Upper lobe of right lung (tissue), 1 donor: ENCODE measurements around the gene AKT1. TPM values are rescaled to one million over a fixed set of nuclear protein-coding genes. Genes with fewer than 3 reads are reported as not detected.

Source experiments
- ATAC-seq: fragments of 200-7000 bp; cut with Tn5 transposase; one replicate; pipeline ENCODE4 v1.9.1; 2020; ENCODE audit warnings: mild to moderate bottlenecking, moderate library complexity
- DNase-seq: peaks from one replicate; pipeline ENCODE4 v3.0.0-alpha.2; 2020
- H3K27ac ChIP-seq: fragments of 200-600 bp; one replicate; pipeline ENCODE4 v1.8.0; 2022
- H3K27me3 ChIP-seq: fragments of 200-600 bp; one replicate; pipeline ENCODE4 v1.8.0; 2022; ENCODE audit warnings: mild to moderate bottlenecking
- H3K36me3 ChIP-seq: fragments of 200-600 bp; one replicate; pipeline ENCODE4 v1.8.0; 2022
- H3K4me1 ChIP-seq: fragments of 200-600 bp; one replicate; pipeline ENCODE4 v1.8.0; 2022
- H3K4me3 ChIP-seq: fragments of 200-600 bp; one replicate; pipeline ENCODE4 v1.8.0; 2022; ENCODE audit warnings: mild to moderate bottlenecking
- H3K9me3 ChIP-seq: fragments of 200-600 bp; one replicate; pipeline ENCODE4 v1.8.0; 2022
- intact Hi-C: fragments of 100-400 bp; cut with DNase I; formaldehyde crosslinking; loops from one replicate; pipeline ENCODE4 v1.11.0; 2022
- total RNA-seq: library from RNA; stranded (reverse); fragmentation: NEBNext Ultra II Directional; extraction: Animal tissue kit (Norgen Biotek cat#: 25700); gene quantifications from one replicate; pipeline ENCODE4 v1.2.1, GENCODE V29; 2021
- TF ChIP-seq, protein P1 (sequence below): fragments of 200-600 bp; IDR thresholded peaks from one replicate; pipeline ENCODE4 v1.8.0; 2022; ENCODE audit warnings: antibody characterized with exemption
- donor health status: DM: no; HTN: yes; CAD: no; lungs with severe emphysema.

Gene AKT1
- total RNA-seq, 1 donor from 2014 or later, result 174 TPM

DNA sequence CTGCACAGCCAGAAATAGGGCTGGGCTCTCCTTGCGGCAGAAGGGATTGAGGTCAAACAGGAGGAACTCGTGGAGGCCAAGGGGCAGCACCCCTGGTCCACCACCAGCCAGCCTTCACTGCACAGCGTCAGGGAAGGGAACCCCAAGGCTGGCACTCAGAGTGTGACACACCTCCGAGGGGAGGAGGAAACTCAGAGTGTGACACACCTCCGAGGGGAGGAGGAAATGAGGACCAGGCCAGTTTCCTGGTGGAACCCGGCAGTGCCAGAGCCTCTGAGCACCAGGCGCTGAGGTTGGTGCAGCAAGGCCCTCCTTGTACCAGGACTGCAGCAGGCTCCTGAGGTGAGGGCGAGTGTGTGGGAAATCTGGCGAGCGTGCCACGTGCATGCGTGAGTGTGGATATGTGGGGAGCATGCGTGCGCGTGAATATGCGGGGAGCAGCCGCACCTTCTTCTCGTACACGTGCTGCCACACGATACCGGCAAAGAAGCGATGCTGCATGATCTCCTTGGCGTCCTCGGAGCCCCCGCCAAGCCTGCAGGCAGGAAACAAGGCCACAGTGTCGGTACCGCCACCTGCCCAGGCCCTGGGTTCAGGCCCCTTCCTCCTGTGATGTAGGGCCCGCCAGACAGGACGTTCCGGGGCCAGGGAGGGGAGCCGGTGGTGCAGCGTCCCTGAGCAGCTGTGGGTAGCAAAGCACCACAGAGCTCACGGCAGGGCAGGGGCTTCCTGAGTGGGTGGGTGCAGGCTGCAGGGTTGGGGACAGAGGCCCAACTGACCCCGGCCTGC lies 23.4 kb downstream of the AKT1 start:
- no peak for ATAC-seq
- H3K4me1 ChIP-seq, result peaks cover 12% of the 10 kb centered on the region
- no peaks in the 10 kb centered on the region for H3K27me3 ChIP-seq
- H3K36me3 ChIP-seq, result peaks cover 56% of the 10 kb centered on the region
- TF ChIP-seq, protein P1, sequence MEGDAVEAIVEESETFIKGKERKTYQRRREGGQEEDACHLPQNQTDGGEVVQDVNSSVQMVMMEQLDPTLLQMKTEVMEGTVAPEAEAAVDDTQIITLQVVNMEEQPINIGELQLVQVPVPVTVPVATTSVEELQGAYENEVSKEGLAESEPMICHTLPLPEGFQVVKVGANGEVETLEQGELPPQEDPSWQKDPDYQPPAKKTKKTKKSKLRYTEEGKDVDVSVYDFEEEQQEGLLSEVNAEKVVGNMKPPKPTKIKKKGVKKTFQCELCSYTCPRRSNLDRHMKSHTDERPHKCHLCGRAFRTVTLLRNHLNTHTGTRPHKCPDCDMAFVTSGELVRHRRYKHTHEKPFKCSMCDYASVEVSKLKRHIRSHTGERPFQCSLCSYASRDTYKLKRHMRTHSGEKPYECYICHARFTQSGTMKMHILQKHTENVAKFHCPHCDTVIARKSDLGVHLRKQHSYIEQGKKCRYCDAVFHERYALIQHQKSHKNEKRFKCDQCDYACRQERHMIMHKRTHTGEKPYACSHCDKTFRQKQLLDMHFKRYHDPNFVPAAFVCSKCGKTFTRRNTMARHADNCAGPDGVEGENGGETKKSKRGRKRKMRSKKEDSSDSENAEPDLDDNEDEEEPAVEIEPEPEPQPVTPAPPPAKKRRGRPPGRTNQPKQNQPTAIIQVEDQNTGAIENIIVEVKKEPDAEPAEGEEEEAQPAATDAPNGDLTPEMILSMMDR, result no peak
- no peak overlapping the region for H3K4me3 ChIP-seq
- intact Hi-C loops, result no loop called here
- H3K9me3 ChIP-seq, result no peaks in the 10 kb centered on the region
- no peak for DNase-seq
- H3K27ac ChIP-seq, result no peak overlapping the region

DNA sequence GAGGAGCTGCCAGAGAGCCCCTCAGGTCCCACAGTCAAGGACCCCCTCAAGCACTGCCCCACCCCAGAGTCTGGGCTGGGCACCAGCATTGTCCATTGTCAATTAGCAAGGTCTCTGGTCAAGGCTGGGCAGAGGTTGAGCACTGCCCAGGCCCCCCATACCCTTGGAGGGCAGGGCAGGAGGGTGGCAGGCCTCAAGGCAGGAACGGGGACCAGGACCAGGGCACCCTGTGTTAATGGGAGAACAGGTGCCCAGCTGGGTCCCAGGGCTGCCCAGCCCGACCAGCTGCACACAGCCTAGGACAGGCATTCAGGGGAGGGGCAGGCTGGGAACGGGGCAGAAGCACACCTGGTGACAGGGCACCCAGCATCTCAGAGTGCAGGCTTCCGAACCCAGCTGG lies 24.2 kb downstream of the AKT1 start:
- H3K4me1 ChIP-seq, result peaks cover 12% of the 10 kb centered on the region
- DNase-seq (no peak), ATAC-seq (no peak)

DNA sequence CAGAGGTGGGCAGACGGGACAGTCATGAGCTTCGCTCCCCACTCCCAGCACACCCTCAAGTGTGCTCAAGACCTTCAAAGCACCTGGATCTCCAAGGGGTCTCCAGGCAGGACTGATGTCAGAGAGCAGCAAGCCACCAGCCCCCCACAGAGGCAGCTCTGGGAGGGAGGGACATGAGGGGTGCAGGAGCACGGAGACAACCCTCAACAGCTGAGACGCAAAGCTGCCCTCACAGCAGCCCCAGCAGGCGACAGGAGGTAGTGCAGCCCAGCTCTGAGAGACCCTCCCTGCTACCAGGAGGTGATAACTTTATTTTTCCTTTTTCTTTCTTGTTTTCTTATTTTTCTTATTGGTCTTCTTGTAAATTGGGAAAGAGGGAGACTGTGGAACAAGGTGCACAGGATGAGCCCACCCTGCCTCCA lies 24.7 kb downstream of the AKT1 start:
- Histone ChIP-seq H3K27ac (no peak overlapping the region), H3K9me3 (no peaks in the 10 kb centered on the region), H3K4me3 (no peak overlapping the region), H3K36me3 (peaks cover 52% of the 10 kb centered on the region), H3K4me1 (peaks cover 12% of the 10 kb centered on the region), H3K27me3 (no peaks in the 10 kb centered on the region)
- ATAC-seq (no peak), DNase-seq (no peak)
- intact Hi-C loops, result no loop called here
- TF ChIP-seq, protein P1, result peak; percentile 51

More for the DNA sequence above, 24.2 kb downstream of the AKT1 start:
- TF ChIP-seq, protein P1, result no peak
- Histone ChIP-seq H3K4me3 (no peak overlapping the region), H3K27me3 (no peaks in the 10 kb centered on the region), H3K27ac (no peak overlapping the region), H3K36me3 (peaks cover 53% of the 10 kb centered on the region), H3K9me3 (no peaks in the 10 kb centered on the region)
- intact Hi-C loops, result no loop called here

DNA sequence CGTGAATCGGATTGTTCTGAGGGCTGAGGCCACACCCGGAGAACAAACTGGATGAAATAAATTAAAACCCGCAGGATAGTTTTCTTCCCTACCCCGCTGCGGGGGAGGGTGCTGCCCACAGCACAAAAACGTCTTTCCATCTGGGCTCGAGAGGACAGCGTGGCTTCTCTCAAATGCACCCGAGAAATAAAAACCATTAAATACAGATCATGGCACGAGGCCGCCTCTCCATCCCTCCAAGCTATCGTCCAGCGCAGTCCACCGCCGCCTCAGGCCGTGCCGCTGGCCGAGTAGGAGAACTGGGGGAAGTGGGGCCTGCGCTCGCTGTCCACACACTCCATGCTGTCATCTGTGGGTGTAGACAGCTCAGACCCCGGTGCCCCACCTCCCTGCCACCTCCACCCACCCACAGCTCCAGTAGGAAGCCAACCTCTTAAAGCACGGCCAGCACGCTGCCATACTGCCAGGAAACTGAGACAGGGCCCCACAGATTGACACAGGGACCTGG lies 25.4 kb downstream of the AKT1 start:
- Histone ChIP-seq H3K27ac (no peak overlapping the region), H3K4me1 (peaks cover 12% of the 10 kb centered on the region), H3K4me3 (no peak overlapping the region), H3K36me3 (peaks cover 48% of the 10 kb centered on the region), H3K27me3 (no peaks in the 10 kb centered on the region), H3K9me3 (no peaks in the 10 kb centered on the region)
- ATAC-seq (no peak), DNase-seq (no peak)
- intact Hi-C loops, result no loop called here
- TF ChIP-seq, protein P1, result no peak

DNA sequence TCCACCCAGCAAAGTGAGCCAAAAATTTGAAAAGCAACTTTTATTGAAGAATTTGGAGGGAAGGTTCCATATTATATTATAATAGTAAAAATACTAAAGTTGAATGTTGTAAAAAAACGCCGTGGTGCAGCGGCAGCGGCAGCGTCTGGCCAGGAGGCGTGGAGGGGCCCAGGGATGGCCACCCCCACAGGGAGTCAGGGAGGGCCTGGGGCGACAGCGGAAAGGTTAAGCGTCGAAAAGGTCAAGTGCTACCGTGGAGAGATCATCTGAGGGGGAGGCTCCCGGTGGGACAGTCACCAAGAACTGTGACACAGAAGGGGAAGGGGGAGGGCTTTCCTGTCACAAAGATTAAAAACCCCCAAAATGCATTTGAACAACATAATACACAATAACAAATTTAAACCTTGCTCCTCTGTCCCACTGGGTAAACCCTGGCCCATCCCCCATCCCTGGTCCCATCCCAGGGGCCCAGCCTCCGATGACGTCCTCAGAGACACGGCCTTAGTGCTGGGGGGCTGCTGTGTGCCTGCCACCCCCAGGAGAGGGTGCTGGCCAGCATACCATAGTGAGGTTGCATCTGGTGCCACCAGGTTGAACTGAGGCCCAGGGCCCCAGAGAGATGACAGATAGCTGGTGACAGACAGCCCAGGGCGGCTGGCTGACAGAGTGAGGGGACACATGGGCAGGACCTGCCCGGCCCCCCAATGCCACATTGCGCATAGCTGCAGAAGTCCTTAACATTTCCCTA lies 26.1 kb downstream of the AKT1 start:
- H3K27me3 ChIP-seq, result no peaks in the 10 kb centered on the region
- DNase-seq, result no peak
- peaks cover 12% of the 10 kb centered on the region for H3K4me1 ChIP-seq
- no peak overlapping the region for H3K27ac ChIP-seq
- H3K9me3 ChIP-seq, result no peaks in the 10 kb centered on the region
- ATAC-seq, result no peak
- TF ChIP-seq, protein P1, result no peak
- intact Hi-C loops, result no loop called here
- H3K4me3 ChIP-seq, result no peak overlapping the region
- H3K36me3 ChIP-seq, result peaks cover 41% of the 10 kb centered on the region
